Lung (tissue), 12 donors: ENCODE results near the gene TMEM203. TPM values are rescaled to one million over a fixed set of nuclear protein-coding genes. Genes with fewer than 3 reads are reported as not detected.

Experiments used
- ATAC-seq: fragments of 200-7000 bp; cut with Tn5 transposase; one replicate; pipeline ENCODE4 v1.9.1; 2020; ENCODE audit warnings: moderate number of reproducible peaks; ENCODE audit not compliant: insufficient read depth, low FRiP score
- DNase-seq, 3 donors: peaks; one replicate each; pipeline ENCODE4 v3.0.0-alpha.2; 2013 to 2017
- H3K27ac ChIP-seq, 2 donors: one replicate each; pipeline ENCODE4 v1.5.1; 2013; ENCODE audit warnings: mild to moderate bottlenecking in 2 of 2, moderate library complexity in 2 of 2, control low read depth in 1 of 2, inconsistent platforms in 1 of 2, low read depth in 1 of 2, low read length in 1 of 2
- H3K27me3 ChIP-seq, 3 donors: one replicate each; pipeline ENCODE4 v1.5.1; 2013; ENCODE audit warnings: low read length in 2 of 3; ENCODE audit not compliant: control insufficient read depth in 3 of 3, insufficient read depth in 3 of 3
- H3K36me3 ChIP-seq, 4 donors: one replicate each; pipeline ENCODE4 v1.5.1; 2013; ENCODE audit warnings: low read length in 4 of 4, mild to moderate bottlenecking in 1 of 4, moderate library complexity in 1 of 4; ENCODE audit not compliant: control insufficient read depth in 4 of 4, insufficient read depth in 4 of 4
- H3K4me1 ChIP-seq, 5 donors: one replicate each; pipeline ENCODE4 v1.5.1; 2013; ENCODE audit warnings: low read length in 5 of 5, mild to moderate bottlenecking in 2 of 5, moderate library complexity in 1 of 5; ENCODE audit not compliant: control insufficient read depth in 5 of 5, insufficient read depth in 5 of 5
- H3K4me3 ChIP-seq: one replicate; pipeline ENCODE4 v1.5.1; 2013; ENCODE audit warnings: mild to moderate bottlenecking, control low read depth, moderate library complexity
- H3K9ac ChIP-seq, 2 donors: one replicate each; pipeline ENCODE4 v1.5.1; 2013; ENCODE audit warnings: low read length in 2 of 2, control low read depth in 1 of 2; ENCODE audit not compliant: insufficient read depth in 1 of 2
- H3K9me3 ChIP-seq, 4 donors: one replicate each; pipeline ENCODE4 v1.5.1; 2013; ENCODE audit warnings: low read length in 3 of 4, mild to moderate bottlenecking in 1 of 4, moderate library complexity in 1 of 4; ENCODE audit not compliant: control insufficient read depth in 4 of 4, insufficient read depth in 3 of 4
- WGBS, 2 donors: extraction: QIAGEN DNeasy Blood & Tissue Kit; methylation state at CpG; one replicate each; pipeline ENCODE4 v1.1.7; 2013; 5-methylcytosine and 5-hydroxymethylcytosine counted together
- polyA plus RNA-seq, 2 donors: library from polyadenylated mRNA; stranded (reverse); fragments of 200-250 nt; gene quantifications; one replicate each; pipeline ENCODE4 v1.2.1, GENCODE V29; 2013
- total RNA-seq, 2 donors: library from RNA; depleted of rRNA in 1 of 2; stranded (reverse); fragments of >200 nt in 1 of 2; gene quantifications; one replicate each; pipeline ENCODE4 v1.2.1, GENCODE V29; 2014 to 2021
- TF ChIP-seq, protein P1 (sequence below): IDR thresholded peaks from 2 replicates; pipeline ENCODE4 v1.5.1; 2012; ENCODE audit warnings: mild to moderate bottlenecking; ENCODE audit errors: control extremely low read depth, extremely low read depth
- donor health status: control.
- donor health status: control.
- donor health status: Bipolar disorder and iron deficiency.
- donor health status: healthy.
- donor health status: DM: yes; HTN: yes; CAD: no.

The TMEM203 gene
- total and polyA plus RNA-seq, 4 donors = 26.0 to 39.3 (median 33.8) TPM

- Histone ChIP-seq H3K27ac (no peak overlapping the region), H3K27me3 (peaks cover 0 to 11% (median 10%) of the 10 kb centered on the region in 3 donors), H3K36me3 (peaks cover 0 to 10% (median 0%) of the 10 kb centered on the region in 4 donors), H3K4me1 (peaks cover 0 to 19% (median 0%) of the 10 kb centered on the region in 5 donors), H3K4me3 (no peak overlapping the region), H3K9ac (no peak overlapping the region), H3K9me3 (no peaks in the 10 kb centered on the region)
- 37 to 49% methylated on average over 20 to 21 of the region's 21 CpGs for WGBS, 2 donors
- DNase-seq (no peak), ATAC-seq (no peak)
- TF ChIP-seq, protein P1, sequence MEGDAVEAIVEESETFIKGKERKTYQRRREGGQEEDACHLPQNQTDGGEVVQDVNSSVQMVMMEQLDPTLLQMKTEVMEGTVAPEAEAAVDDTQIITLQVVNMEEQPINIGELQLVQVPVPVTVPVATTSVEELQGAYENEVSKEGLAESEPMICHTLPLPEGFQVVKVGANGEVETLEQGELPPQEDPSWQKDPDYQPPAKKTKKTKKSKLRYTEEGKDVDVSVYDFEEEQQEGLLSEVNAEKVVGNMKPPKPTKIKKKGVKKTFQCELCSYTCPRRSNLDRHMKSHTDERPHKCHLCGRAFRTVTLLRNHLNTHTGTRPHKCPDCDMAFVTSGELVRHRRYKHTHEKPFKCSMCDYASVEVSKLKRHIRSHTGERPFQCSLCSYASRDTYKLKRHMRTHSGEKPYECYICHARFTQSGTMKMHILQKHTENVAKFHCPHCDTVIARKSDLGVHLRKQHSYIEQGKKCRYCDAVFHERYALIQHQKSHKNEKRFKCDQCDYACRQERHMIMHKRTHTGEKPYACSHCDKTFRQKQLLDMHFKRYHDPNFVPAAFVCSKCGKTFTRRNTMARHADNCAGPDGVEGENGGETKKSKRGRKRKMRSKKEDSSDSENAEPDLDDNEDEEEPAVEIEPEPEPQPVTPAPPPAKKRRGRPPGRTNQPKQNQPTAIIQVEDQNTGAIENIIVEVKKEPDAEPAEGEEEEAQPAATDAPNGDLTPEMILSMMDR = no peak
Observed at GRCh38 chr9:137172901-137173795, 32.3 kb downstream of the TMEM203 start.

GRCh38 chr9:137171149-137171900 lies 34.1 kb downstream of the TMEM203 start:
- no peak for ATAC-seq
- no peak for DNase-seq
- TF ChIP-seq, protein P1 = no peak
- 81 to 87% methylated on average over 22 of the region's 22 CpGs for WGBS, 2 donors
- Histone ChIP-seq H3K4me3 (no peak overlapping the region), H3K36me3 (no peaks in the 10 kb centered on the region), H3K9me3 (no peaks in the 10 kb centered on the region), H3K27ac (no peak overlapping the region), H3K9ac (no peak overlapping the region), H3K27me3 (peaks cover 0 to 25% (median 17%) of the 10 kb centered on the region in 3 donors), H3K4me1 (peaks cover 0 to 21% (median 0%) of the 10 kb centered on the region in 5 donors)

DNA sequence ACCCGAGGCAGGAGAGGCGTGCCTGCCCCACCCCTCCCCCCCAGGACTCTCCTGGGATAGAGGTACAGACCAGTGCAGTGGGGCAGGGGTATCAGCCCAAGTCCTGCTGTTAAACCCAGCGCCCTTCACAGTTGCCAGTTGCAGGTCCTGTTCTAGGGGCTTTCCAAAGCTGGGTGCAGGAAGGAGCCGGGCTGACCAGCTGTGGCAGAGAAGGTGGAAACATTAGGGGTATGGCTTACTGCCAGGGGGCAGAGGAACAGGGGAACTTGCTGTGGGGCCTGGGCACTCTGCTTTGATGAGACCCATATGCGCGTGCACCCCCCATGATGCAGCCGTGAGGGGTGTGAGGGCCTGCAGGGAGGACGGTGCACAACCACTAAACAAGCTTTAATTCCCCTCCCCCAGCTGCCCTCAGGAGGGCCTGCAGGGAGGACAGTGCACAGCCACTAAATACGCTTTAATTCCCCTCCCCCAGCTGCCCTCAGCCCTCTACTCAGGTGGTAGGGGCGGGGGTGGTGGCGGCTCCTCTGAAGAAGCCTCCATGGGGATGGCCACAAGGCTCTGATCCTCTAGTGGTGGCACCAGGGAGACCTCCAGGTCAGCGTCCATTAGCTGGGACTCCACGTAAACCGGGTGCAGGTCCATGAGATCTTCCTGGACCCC lies 34.8 kb downstream of the TMEM203 start:
- H3K9ac ChIP-seq = no peak overlapping the region
- 44 to 54% methylated on average over 14 of the region's 14 CpGs for WGBS, 2 donors
- ATAC-seq (no peak), DNase-seq (no peak)
- no peak overlapping the region for H3K27ac ChIP-seq
- no peaks in the 10 kb centered on the region for H3K36me3 ChIP-seq
- H3K27me3 ChIP-seq = peaks cover 6 to 30% (median 18%) of the 10 kb centered on the region in 3 donors
- TF ChIP-seq, protein P1 = no peak
- peaks cover 0 to 21% (median 0%) of the 10 kb centered on the region in 5 donors for H3K4me1 ChIP-seq
- no peaks in the 10 kb centered on the region for H3K9me3 ChIP-seq
- H3K4me3 ChIP-seq = no peak overlapping the region
